ENCODE data around the gene TECR. TPM values are rescaled to one million over a fixed set of nuclear protein-coding genes. Genes with fewer than 3 reads are reported as not detected.

TECR gene
- total and polyA plus RNA-seq, 9 of the 15 experiments (the other 6 are each of a cell fraction or from before 2014, with no cell fraction given) = 29.3 to 211 (median 81.4) TPM

DNA sequence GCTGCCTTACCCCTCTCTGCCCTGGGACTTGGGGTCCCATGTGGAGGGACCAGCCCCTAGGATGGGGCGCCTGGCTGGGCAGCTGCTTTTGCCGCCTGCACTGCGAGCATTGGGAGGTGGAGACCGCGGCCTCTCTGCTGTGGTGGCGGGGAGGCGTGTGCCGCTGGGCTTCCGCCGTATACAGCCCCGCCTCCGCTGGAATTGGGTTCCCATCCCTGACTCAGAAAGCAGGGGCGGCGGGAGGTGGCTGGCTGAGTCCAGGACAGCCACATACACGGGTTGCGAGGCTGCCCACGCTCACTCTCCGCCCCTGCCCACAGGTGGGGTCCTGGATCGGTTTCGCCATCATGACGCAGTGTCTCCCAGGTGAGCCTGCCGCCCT lies 35.9 kb downstream of the TECR start (continued):
- TF ChIP-seq, protein P1, sequence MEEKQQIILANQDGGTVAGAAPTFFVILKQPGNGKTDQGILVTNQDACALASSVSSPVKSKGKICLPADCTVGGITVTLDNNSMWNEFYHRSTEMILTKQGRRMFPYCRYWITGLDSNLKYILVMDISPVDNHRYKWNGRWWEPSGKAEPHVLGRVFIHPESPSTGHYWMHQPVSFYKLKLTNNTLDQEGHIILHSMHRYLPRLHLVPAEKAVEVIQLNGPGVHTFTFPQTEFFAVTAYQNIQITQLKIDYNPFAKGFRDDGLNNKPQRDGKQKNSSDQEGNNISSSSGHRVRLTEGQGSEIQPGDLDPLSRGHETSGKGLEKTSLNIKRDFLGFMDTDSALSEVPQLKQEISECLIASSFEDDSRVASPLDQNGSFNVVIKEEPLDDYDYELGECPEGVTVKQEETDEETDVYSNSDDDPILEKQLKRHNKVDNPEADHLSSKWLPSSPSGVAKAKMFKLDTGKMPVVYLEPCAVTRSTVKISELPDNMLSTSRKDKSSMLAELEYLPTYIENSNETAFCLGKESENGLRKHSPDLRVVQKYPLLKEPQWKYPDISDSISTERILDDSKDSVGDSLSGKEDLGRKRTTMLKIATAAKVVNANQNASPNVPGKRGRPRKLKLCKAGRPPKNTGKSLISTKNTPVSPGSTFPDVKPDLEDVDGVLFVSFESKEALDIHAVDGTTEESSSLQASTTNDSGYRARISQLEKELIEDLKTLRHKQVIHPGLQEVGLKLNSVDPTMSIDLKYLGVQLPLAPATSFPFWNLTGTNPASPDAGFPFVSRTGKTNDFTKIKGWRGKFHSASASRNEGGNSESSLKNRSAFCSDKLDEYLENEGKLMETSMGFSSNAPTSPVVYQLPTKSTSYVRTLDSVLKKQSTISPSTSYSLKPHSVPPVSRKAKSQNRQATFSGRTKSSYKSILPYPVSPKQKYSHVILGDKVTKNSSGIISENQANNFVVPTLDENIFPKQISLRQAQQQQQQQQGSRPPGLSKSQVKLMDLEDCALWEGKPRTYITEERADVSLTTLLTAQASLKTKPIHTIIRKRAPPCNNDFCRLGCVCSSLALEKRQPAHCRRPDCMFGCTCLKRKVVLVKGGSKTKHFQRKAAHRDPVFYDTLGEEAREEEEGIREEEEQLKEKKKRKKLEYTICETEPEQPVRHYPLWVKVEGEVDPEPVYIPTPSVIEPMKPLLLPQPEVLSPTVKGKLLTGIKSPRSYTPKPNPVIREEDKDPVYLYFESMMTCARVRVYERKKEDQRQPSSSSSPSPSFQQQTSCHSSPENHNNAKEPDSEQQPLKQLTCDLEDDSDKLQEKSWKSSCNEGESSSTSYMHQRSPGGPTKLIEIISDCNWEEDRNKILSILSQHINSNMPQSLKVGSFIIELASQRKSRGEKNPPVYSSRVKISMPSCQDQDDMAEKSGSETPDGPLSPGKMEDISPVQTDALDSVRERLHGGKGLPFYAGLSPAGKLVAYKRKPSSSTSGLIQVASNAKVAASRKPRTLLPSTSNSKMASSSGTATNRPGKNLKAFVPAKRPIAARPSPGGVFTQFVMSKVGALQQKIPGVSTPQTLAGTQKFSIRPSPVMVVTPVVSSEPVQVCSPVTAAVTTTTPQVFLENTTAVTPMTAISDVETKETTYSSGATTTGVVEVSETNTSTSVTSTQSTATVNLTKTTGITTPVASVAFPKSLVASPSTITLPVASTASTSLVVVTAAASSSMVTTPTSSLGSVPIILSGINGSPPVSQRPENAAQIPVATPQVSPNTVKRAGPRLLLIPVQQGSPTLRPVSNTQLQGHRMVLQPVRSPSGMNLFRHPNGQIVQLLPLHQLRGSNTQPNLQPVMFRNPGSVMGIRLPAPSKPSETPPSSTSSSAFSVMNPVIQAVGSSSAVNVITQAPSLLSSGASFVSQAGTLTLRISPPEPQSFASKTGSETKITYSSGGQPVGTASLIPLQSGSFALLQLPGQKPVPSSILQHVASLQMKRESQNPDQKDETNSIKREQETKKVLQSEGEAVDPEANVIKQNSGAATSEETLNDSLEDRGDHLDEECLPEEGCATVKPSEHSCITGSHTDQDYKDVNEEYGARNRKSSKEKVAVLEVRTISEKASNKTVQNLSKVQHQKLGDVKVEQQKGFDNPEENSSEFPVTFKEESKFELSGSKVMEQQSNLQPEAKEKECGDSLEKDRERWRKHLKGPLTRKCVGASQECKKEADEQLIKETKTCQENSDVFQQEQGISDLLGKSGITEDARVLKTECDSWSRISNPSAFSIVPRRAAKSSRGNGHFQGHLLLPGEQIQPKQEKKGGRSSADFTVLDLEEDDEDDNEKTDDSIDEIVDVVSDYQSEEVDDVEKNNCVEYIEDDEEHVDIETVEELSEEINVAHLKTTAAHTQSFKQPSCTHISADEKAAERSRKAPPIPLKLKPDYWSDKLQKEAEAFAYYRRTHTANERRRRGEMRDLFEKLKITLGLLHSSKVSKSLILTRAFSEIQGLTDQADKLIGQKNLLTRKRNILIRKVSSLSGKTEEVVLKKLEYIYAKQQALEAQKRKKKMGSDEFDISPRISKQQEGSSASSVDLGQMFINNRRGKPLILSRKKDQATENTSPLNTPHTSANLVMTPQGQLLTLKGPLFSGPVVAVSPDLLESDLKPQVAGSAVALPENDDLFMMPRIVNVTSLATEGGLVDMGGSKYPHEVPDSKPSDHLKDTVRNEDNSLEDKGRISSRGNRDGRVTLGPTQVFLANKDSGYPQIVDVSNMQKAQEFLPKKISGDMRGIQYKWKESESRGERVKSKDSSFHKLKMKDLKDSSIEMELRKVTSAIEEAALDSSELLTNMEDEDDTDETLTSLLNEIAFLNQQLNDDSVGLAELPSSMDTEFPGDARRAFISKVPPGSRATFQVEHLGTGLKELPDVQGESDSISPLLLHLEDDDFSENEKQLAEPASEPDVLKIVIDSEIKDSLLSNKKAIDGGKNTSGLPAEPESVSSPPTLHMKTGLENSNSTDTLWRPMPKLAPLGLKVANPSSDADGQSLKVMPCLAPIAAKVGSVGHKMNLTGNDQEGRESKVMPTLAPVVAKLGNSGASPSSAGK (IDR thresholded peaks at IDR 0.05) = no peak
- TF ChIP-seq ZFP36 (IDR thresholded peaks at IDR 0.05; ENCODE audit: low read depth, low read length, partially characterized antibody) = no peak
- TF ChIP-seq, protein P2, sequence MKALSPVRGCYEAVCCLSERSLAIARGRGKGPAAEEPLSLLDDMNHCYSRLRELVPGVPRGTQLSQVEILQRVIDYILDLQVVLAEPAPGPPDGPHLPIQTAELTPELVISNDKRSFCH (CRISPR knock-in tag; IDR thresholded peaks at IDR 0.05) = no peak
- TF ChIP-seq, protein P2 (tag; IDR thresholded peaks at IDR 0.05) = no peak
